ENCODE measurements around the gene TEDC1.

Gene TEDC1

GRCh38 chr14:105492971-105493871 is 2.2 kb downstream of the TEDC1 start:
- peaks cover 15% of the 10 kb centered on the region for H3K4me1 ChIP-seq (ENCODE audit: control insufficient read depth, insufficient read depth, low read length)
- no peak overlapping the region for H3K4me3 ChIP-seq (ENCODE audit: insufficient read depth, low read depth, low read length)
- H3K27ac ChIP-seq (ENCODE audit: insufficient read depth, low read depth, low read length, poor library complexity, severe bottlenecking), result no peak overlapping the region
- 91 to 92% methylated on average over 20 of the region's 20 CpGs for WGBS, 2 experiments
- H3K36me3 ChIP-seq (ENCODE audit: control insufficient read depth, insufficient read depth, low read length), result no peaks in the 10 kb centered on the region
- H3K27me3 ChIP-seq (ENCODE audit: control insufficient read depth, insufficient read depth, low read length, poor library complexity, severe bottlenecking), result no peaks in the 10 kb centered on the region
- H3K9me3 ChIP-seq (ENCODE audit: control insufficient read depth, low read length), result no peaks in the 10 kb centered on the region

GRCh38 chr14:105493921-105494605 is 3.0 kb downstream of the TEDC1 start:
- whole genome bisulfite sequencing, 2 experiments, result 91 to 95% methylated on average over 14 to 16 of the region's 16 CpGs
- no peak overlapping the region for H3K27ac ChIP-seq (ENCODE audit: insufficient read depth, low read depth, low read length, poor library complexity, severe bottlenecking)
- H3K27me3 ChIP-seq (ENCODE audit: control insufficient read depth, insufficient read depth, low read length, poor library complexity, severe bottlenecking), result no peaks in the 10 kb centered on the region
- H3K4me3 ChIP-seq (ENCODE audit: insufficient read depth, low read depth, low read length), result no peak overlapping the region
- no peaks in the 10 kb centered on the region for H3K36me3 ChIP-seq (ENCODE audit: control insufficient read depth, insufficient read depth, low read length)
- no peaks in the 10 kb centered on the region for H3K9me3 ChIP-seq (ENCODE audit: control insufficient read depth, low read length)
- H3K4me1 ChIP-seq (ENCODE audit: control insufficient read depth, insufficient read depth, low read length), result peaks cover 12% of the 10 kb centered on the region

DNA sequence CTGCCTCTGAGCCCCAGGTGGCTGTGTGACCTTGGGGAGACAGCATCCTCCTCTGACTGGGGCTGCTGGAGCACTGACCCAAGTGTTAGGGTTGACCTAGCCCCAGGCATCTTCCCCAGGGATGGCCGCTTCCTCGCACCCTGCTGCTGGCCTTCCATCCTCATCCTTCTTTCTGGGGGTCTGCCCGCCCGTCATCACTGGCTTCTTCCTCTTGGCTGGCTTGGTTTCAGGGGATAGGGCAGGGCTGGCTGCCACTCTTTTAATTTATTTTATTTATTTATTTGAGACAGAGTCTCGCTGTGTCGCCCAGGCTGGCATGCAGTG is 3.5 kb downstream of the TEDC1 start:
- Histone ChIP-seq H3K27me3 (ENCODE audit: control insufficient read depth, insufficient read depth, low read length, poor library complexity, severe bottlenecking) (no peaks in the 10 kb centered on the region), H3K4me1 (ENCODE audit: control insufficient read depth, insufficient read depth, low read length) (peaks cover 12% of the 10 kb centered on the region), H3K36me3 (ENCODE audit: control insufficient read depth, insufficient read depth, low read length) (no peaks in the 10 kb centered on the region), H3K4me3 (ENCODE audit: insufficient read depth, low read depth, low read length) (no peak overlapping the region), H3K27ac (ENCODE audit: insufficient read depth, low read depth, low read length, poor library complexity, severe bottlenecking) (no peak overlapping the region), H3K9me3 (ENCODE audit: control insufficient read depth, low read length) (no peaks in the 10 kb centered on the region)
- WGBS, 2 experiments, result 92 to 96% methylated on average over 6 of the region's 6 CpGs

GRCh38 chr14:105495101-105495989 is 4.3 kb downstream of the TEDC1 start:
- H3K9me3 ChIP-seq (ENCODE audit: control insufficient read depth, low read length), result no peaks in the 10 kb centered on the region
- H3K27me3 ChIP-seq (ENCODE audit: control insufficient read depth, insufficient read depth, low read length, poor library complexity, severe bottlenecking), result no peaks in the 10 kb centered on the region
- H3K4me3 ChIP-seq (ENCODE audit: insufficient read depth, low read depth, low read length), result no peak overlapping the region
- H3K36me3 ChIP-seq (ENCODE audit: control insufficient read depth, insufficient read depth, low read length), result no peaks in the 10 kb centered on the region
- no peak overlapping the region for H3K27ac ChIP-seq (ENCODE audit: insufficient read depth, low read depth, low read length, poor library complexity, severe bottlenecking)
- WGBS, 2 experiments, result 95% methylated on average over 18 of the region's 18 CpGs
- peaks cover 20% of the 10 kb centered on the region for H3K4me1 ChIP-seq (ENCODE audit: control insufficient read depth, insufficient read depth, low read length)

DNA sequence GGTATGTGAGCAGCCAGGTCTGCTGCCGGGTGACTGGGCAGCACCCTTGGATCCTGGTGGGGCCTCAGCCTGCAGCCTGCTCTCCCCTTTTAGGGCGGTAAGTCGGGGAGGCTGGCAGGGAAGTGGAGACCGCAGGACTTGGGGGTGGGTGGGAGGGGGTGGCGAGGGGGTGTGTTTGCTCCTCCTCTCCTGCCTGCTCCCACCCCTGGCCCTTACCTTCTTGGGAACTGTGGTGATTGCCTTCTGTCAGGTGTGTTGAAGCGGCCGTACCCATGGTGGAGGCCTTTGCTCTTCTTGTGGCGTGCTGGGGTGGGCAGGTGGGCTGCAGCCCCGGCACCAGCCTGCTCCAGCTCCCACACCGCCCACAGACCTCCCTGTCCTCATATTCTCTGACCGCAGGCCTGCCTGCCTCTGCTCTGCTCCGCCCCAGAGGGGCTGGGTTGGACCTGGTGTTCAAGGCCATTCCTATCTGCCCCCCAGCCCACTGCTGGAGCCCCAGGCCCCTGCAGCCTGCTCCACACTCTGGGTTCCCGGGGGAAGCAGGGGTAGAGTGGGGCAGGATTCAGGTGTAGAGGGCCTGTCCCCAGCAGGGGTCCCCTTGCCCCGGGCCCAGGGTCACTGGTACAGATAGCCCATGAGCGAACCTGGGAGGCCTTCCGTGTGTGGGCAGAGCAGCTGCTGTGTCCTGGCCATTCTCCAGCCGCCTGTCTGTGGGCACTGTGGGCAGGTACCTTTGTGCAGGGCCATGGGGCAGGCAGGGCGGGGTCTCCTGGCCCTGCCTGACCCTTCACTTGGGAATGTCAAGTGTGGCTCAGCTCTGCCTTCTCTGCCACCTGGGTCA is 5.2 kb downstream of the TEDC1 start:
- H3K4me3 ChIP-seq (ENCODE audit: insufficient read depth, low read depth, low read length), result no peak overlapping the region
- WGBS, 2 experiments, result 89% methylated on average over 17 of the region's 18 CpGs
- H3K27me3 ChIP-seq (ENCODE audit: control insufficient read depth, insufficient read depth, low read length, poor library complexity, severe bottlenecking), result no peaks in the 10 kb centered on the region
- H3K4me1 ChIP-seq (ENCODE audit: control insufficient read depth, insufficient read depth, low read length), result peaks cover 20% of the 10 kb centered on the region
- no peak overlapping the region for H3K27ac ChIP-seq (ENCODE audit: insufficient read depth, low read depth, low read length, poor library complexity, severe bottlenecking)
- no peaks in the 10 kb centered on the region for H3K36me3 ChIP-seq (ENCODE audit: control insufficient read depth, insufficient read depth, low read length)
- H3K9me3 ChIP-seq (ENCODE audit: control insufficient read depth, low read length), result no peaks in the 10 kb centered on the region

DNA sequence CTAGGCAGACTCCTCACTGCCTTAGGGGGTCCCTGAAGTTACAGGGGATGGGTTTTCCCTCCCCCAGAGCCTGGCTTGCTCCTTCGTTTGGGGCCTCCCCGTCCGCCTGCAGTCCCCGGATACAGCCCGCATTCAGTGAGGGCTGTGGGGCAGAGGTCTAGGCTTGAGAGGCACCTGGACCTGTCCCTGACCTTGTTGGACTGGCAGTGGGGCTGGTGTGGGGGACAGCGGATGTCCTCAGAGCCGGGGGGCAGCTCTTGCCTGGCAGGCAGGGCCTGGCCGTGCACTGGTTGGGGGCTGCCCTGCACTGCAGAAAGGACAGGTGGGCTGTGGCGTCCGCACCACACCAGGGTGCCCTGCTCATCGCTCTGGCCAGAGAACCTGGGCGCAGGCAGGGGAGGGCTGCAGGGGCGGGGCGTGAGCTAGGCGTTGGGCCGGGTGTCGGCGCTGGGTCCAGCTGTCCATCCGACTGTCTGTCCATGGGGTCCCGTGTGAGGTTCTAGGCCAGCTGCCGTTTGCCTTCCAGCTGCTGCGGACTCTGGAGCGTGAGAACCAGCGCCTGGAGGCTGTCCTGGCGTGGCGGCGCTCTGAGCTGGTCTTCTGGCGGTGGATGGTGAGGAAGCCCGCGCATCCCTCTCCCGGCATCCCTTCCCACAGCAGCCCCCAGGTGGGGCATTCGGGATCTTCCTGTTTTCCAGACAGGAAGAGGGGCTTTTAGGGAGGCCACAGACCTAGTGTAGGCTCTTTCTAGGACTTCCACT is 6.0 kb downstream of the TEDC1 start:
- Histone ChIP-seq H3K4me1 (ENCODE audit: control insufficient read depth, insufficient read depth, low read length) (peaks cover 18% of the 10 kb centered on the region), H3K36me3 (ENCODE audit: control insufficient read depth, insufficient read depth, low read length) (no peaks in the 10 kb centered on the region), H3K27ac (ENCODE audit: insufficient read depth, low read depth, low read length, poor library complexity, severe bottlenecking) (no peak overlapping the region), H3K4me3 (ENCODE audit: insufficient read depth, low read depth, low read length) (no peak overlapping the region), H3K9me3 (ENCODE audit: control insufficient read depth, low read length) (no peaks in the 10 kb centered on the region), H3K27me3 (ENCODE audit: control insufficient read depth, insufficient read depth, low read length, poor library complexity, severe bottlenecking) (no peaks in the 10 kb centered on the region)
- 95 to 96% methylated on average over 32 of the region's 32 CpGs for WGBS, 2 experiments

DNA sequence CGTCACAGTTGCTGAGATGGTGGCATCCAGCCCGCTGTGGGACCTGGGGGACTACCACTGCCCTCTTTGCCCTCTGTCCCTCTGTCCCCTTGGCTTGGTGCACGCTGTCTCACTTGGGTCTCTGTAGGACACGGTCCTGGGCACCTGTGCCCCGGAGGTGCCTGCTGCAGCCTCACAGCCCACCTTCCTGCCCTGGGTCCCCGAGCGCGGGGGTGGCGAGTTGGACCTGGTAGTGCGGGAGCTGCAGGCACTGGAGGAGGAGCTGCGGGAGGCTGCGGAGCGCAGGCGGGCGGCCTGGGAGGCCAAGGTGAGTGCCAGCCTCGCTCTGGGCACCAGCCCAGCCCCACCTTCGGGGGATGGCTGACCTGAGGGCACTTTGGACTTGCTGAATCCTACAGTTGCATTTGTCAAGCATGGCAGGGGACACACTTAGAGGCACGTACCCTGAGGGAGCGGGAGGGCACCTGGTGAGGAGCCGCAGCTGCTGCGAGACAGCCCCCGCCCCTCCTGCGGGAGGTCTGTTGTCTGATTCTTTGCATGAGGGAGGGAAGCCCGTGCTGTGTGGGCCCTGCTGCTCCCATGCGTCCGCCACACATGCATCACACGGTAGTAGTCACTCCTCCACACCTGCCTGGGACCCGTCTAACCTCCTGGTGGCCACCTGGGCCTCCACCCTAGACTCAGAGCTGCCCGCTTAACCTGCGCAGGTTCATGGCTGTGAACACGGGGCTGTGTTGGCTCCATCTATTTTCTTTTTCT is 6.8 kb downstream of the TEDC1 start:
- H3K4me3 ChIP-seq (ENCODE audit: insufficient read depth, low read depth, low read length), result no peak overlapping the region
- no peaks in the 10 kb centered on the region for H3K27me3 ChIP-seq (ENCODE audit: control insufficient read depth, insufficient read depth, low read length, poor library complexity, severe bottlenecking)
- H3K27ac ChIP-seq (ENCODE audit: insufficient read depth, low read depth, low read length, poor library complexity, severe bottlenecking), result no peak overlapping the region
- 92 to 93% methylated on average over 31 of the region's 31 CpGs for WGBS, 2 experiments
- no peaks in the 10 kb centered on the region for H3K9me3 ChIP-seq (ENCODE audit: control insufficient read depth, low read length)
- H3K4me1 ChIP-seq (ENCODE audit: control insufficient read depth, insufficient read depth, low read length), result peaks cover 17% of the 10 kb centered on the region
- H3K36me3 ChIP-seq (ENCODE audit: control insufficient read depth, insufficient read depth, low read length), result no peaks in the 10 kb centered on the region

DNA sequence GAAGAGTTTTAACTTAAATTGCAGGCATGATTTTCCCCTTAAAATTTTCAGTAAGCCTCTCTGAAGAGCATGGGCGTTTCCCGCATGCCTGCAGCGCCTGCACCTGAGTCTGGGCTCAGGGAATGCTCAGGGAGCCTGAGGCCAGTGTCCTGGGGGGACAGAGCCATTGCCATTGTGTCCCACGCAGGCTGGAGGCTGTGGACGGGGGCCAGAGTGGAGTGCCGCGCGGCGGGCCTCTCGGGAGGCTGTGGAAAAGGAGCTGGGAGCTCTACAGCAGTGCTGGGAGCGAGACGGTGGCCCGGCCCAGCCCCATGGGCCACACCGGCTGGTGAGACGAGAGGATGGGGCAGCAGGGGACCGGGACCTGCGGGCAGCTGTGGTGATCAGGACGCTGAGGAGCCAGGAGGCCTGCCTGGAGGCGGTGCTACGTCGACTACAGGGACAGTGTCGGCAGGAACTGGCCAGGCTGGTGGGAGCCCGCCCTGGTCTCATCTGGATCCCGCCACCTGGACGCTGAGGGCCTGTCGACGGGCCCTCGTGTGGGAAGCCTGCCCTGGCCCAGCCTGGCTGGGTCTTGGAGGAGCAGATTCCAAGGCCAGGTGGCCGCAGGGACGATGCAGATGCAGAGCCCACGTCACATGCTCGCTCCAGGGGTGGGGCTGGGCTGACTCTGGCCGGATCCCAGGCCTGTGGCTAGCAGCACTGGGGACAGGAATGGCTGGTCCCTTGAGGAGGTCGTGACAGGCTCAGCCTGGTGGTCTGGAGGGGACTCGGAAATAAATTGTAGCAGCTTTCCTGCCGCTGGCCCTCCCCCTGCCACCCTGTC is 7.6 kb downstream of the TEDC1 start:
- 84 to 85% methylated on average over 36 of the region's 36 CpGs for WGBS, 2 experiments
- no peaks in the 10 kb centered on the region for H3K27me3 ChIP-seq (ENCODE audit: control insufficient read depth, insufficient read depth, low read length, poor library complexity, severe bottlenecking)
- peak overlapping the region; percentile 74 for H3K27ac ChIP-seq (ENCODE audit: insufficient read depth, low read depth, low read length, poor library complexity, severe bottlenecking)
- H3K36me3 ChIP-seq (ENCODE audit: control insufficient read depth, insufficient read depth, low read length), result no peaks in the 10 kb centered on the region
- H3K4me1 ChIP-seq (ENCODE audit: control insufficient read depth, insufficient read depth, low read length), result peaks cover 17% of the 10 kb centered on the region
- no peak overlapping the region for H3K4me3 ChIP-seq (ENCODE audit: insufficient read depth, low read depth, low read length)
- no peaks in the 10 kb centered on the region for H3K9me3 ChIP-seq (ENCODE audit: control insufficient read depth, low read length)
